HFFc6 (cell line): Measurements from ENCODE around the gene RPS29. TPM values are rescaled to one million over a fixed set of nuclear protein-coding genes. Genes with fewer than 3 reads are reported as not detected.

ENCODE experiments used
- DNase-seq: peaks from one replicate; pipeline ENCODE4 v3.0.0-alpha.2; 2018
- H3K27ac Mint-ChIP-seq: 2 replicates; pipeline ENCODE4 v1.8.0; 2020; ENCODE audit warnings: mild to moderate bottlenecking, mixed read lengths
- H3K27me3 Mint-ChIP-seq: 2 replicates; pipeline ENCODE4 v1.8.0; 2021; ENCODE audit warnings: mild to moderate bottlenecking, moderate library complexity, mixed read lengths; ENCODE audit not compliant: insufficient read depth
- H3K36me3 Mint-ChIP-seq: 2 replicates; pipeline ENCODE4 v1.8.0; 2021; ENCODE audit warnings: low read depth, mixed read lengths
- H3K4me1 Mint-ChIP-seq: 2 replicates; pipeline ENCODE4 v1.8.0; 2020; ENCODE audit warnings: low read depth, mixed read lengths
- H3K4me3 Mint-ChIP-seq: 2 replicates; pipeline ENCODE4 v1.8.0; 2020; ENCODE audit warnings: mild to moderate bottlenecking, moderate library complexity, mixed read lengths
- H3K9me3 Mint-ChIP-seq: 2 replicates; pipeline ENCODE4 v1.8.0; 2020; ENCODE audit warnings: mild to moderate bottlenecking, mixed read lengths
- CTCF ChIP-seq: fragments of 200-600 bp; sonication (generic); IDR thresholded peaks from 2 replicates; pipeline ENCODE4 v1.5.0; 2021; ENCODE audit warnings: antibody characterized with exemption, mild to moderate bottlenecking
- total RNA-seq, 6 experiments: library from RNA; stranded (reverse); fragmentation: NEBNext Ultra II Directional; extraction: Animal tissue kit (Norgen Biotek cat#: 25700); gene quantifications; 2 replicates in 1 of 6; 3 replicates in 5 of 6; pipeline ENCODE4 v1.2.3, GENCODE V29; 2021

RPS29 gene
- total RNA-seq, 6 experiments from 2014 or later: 743 to 1,241 (median 1,080) TPM

DNA sequence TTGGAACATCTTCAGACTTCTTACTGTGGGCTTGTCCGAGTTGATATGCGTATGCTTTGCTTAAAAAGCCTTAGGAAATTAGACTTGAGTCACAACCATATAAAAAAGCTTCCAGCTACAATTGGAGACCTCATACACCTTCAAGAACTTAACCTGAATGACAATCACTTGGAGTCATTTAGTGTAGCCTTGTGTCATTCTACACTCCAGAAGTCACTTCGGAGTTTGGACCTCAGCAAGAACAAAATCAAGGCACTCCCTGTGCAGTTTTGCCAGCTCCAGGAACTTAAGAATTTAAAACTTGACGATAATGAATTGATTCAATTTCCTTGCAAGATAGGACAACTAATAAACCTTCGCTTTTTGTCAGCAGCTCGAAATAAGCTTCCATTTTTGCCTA is 21.4 kb upstream of the RPS29 start:
- peaks cover 10% of the 10 kb centered on the region for H3K4me1 Mint-ChIP-seq
- peaks cover 8% of the 10 kb centered on the region for H3K36me3 Mint-ChIP-seq
- no peak for TF ChIP-seq CTCF
- H3K9me3 Mint-ChIP-seq: no peaks in the 10 kb centered on the region
- no peaks in the 10 kb centered on the region for H3K27me3 Mint-ChIP-seq
- H3K27ac Mint-ChIP-seq: no peak overlapping the region
- H3K4me3 Mint-ChIP-seq: no peak overlapping the region
- DNase-seq: no peak

GRCh38 chr14:49598485-49599300 is 12.5 kb upstream of the RPS29 start, which contains the start of gene LRR1:
LRR1 (plus strand) TSS chr14:49598940; CDS start chr14:49599021, 81 bp downstream.
- H3K36me3 Mint-ChIP-seq: no peaks in the 10 kb centered on the region; the same call in 1 of the 2 replicates
- H3K27me3 Mint-ChIP-seq: no peaks in the 10 kb centered on the region; the same call in 1 of the 2 replicates
- no peak; the same call in 1 of the 2 replicates for TF ChIP-seq CTCF
- peaks cover 47% of the 10 kb centered on the region for H3K4me1 Mint-ChIP-seq
- peak within 1 kb of the TSS; percentile 97 for H3K4me3 Mint-ChIP-seq
- DNase-seq: peak; percentile 80
- peak within 1 kb of the TSS; percentile 95 for H3K27ac Mint-ChIP-seq
- H3K9me3 Mint-ChIP-seq: no peaks in the 10 kb centered on the region

GRCh38 chr14:49598189-49598484 is 12.0 kb upstream of the RPS29 start:
- H3K27me3 Mint-ChIP-seq: no peaks in the 10 kb centered on the region; the same call in 1 of the 2 replicates
- no peak for TF ChIP-seq CTCF
- H3K4me3 Mint-ChIP-seq: peak overlapping the region; percentile 97
- H3K36me3 Mint-ChIP-seq: no peaks in the 10 kb centered on the region; the same call in 1 of the 2 replicates
- H3K27ac Mint-ChIP-seq: peak overlapping the region; percentile 95
- no peak for DNase-seq
- H3K9me3 Mint-ChIP-seq: no peaks in the 10 kb centered on the region
- H3K4me1 Mint-ChIP-seq: peaks cover 52% of the 10 kb centered on the region

DNA sequence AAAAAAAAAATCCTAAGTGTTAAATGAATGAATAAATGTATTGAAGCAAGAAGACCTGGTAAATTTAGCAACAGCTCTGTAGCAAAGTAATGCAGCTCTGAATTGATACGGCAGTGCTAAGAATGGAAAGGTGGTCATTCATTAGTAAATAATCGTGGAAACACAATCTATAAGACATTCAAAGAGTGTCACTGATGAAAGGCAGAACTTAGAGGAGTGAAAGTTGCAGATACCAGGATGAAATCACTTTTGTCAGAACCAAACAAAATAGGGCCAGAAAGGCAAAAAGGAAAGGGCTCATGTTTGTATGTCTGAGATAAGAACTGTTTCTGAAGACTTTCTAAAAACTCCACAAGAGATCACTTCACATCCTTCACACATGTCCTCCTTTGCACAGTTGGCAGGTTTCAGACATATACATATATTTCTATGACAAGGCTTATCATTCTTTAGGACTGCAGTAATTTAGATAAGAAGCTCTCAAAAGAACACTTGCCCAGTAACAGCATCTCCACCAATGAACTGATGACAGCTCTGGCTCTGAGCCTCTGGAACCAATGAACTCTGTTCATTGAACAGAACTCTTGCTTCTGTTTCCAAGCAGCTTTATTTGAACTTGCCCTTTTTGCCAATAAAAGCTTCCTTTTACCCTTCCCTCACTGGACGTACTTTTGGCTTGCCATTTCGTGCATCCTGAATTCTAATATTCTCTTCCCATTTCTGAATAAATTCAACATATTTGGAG is 8.3 kb upstream of the RPS29 start:
- DNase-seq: peak; percentile 46

GRCh38 chr14:49593016-49593415 is 6.8 kb upstream of the RPS29 start:
- H3K4me3 Mint-ChIP-seq: peak overlapping the region; percentile 67
- H3K9me3 Mint-ChIP-seq: no peaks in the 10 kb centered on the region
- DNase-seq: peak; percentile 37
- peaks cover 42% of the 10 kb centered on the region for H3K4me1 Mint-ChIP-seq
- H3K36me3 Mint-ChIP-seq: no peaks in the 10 kb centered on the region
- TF ChIP-seq CTCF: no peak
- H3K27ac Mint-ChIP-seq: peak overlapping the region; percentile 56; the same call in 1 of the 2 replicates
- H3K27me3 Mint-ChIP-seq: no peaks in the 10 kb centered on the region; the same call in 1 of the 2 replicates

More for the DNA sequence above, 8.3 kb upstream of the RPS29 start:
- H3K4me3 Mint-ChIP-seq: 0 out of 2 replicates have a peak overlapping the region, but pooled peaks have one; percentile 15
- TF ChIP-seq CTCF: no peak
- H3K27me3 Mint-ChIP-seq: no peaks in the 10 kb centered on the region; the same call in 1 of the 2 replicates
- peaks cover 42% of the 10 kb centered on the region for H3K4me1 Mint-ChIP-seq
- no peaks in the 10 kb centered on the region for H3K9me3 Mint-ChIP-seq
- no peaks in the 10 kb centered on the region for H3K36me3 Mint-ChIP-seq
- H3K27ac Mint-ChIP-seq: peak overlapping the region; percentile 29; the same call in 1 of the 2 replicates
